Thyroid gland (tissue), 4 donors: ENCODE data around the gene KRT85. TPM values are rescaled to one million over a fixed set of nuclear protein-coding genes. Genes with fewer than 3 reads are reported as not detected.

ENCODE experiments used
- DNase-seq, 2 donors: peaks; one replicate each; pipeline ENCODE4 v3.0.0-alpha.2; 2019
- H3K27ac ChIP-seq, 3 donors: fragments of 200-600 bp; sonication (generic); 1 replicate in 2 of 3; 2 replicates in 1 of 3; pipeline ENCODE4 v1.5.1; 2016 to 2019; ENCODE audit warnings: mild to moderate bottlenecking in 1 of 3, moderate library complexity in 1 of 3
- H3K27me3 ChIP-seq: fragments of 200-600 bp; sonication (generic); one replicate; pipeline ENCODE4 v1.5.1; 2019
- H3K36me3 ChIP-seq, 2 donors: fragments of 200-600 bp; sonication (generic); one replicate each; pipeline ENCODE4 v1.5.1; 2016 to 2019
- H3K4me1 ChIP-seq, 2 donors: fragments of 200-600 bp; sonication (generic); one replicate each; pipeline ENCODE4 v1.5.1; 2017 to 2019
- H3K4me3 ChIP-seq, 3 donors: fragments of 200-600 bp; sonication (generic); replicated peaks in 1 of 3; 1 replicate in 2 of 3; 2 replicates in 1 of 3; pipeline ENCODE4 v1.5.1; 2016; ENCODE audit warnings: mild to moderate bottlenecking in 1 of 3
- H3K9me3 ChIP-seq: fragments of 200-600 bp; sonication (generic); one replicate; pipeline ENCODE4 v1.5.1; 2017
- POLR2A ChIP-seq, 2 donors: fragments of 450-650 bp; IDR thresholded peaks; one replicate each; pipeline ENCODE4 v1.6.1; 2017; ENCODE audit warnings: antibody characterized with exemption in 2 of 2, mild to moderate bottlenecking in 2 of 2, moderate library complexity in 1 of 2
- WGBS, 2 donors: methylation state at CpG; one replicate each; pipeline ENCODE4 v1.1.5; 2017; 5-methylcytosine and 5-hydroxymethylcytosine counted together
- intact Hi-C: fragments of 100-400 bp; cut with DNase I; formaldehyde crosslinking; loops from one replicate; pipeline ENCODE4 v1.15.1; 2023
- total RNA-seq, 4 donors: library from RNA; depleted of rRNA; stranded (reverse); fragments of >200 nt; gene quantifications; one replicate each; pipeline ENCODE4 v1.2.3, GENCODE V29; 2016
- TF ChIP-seq, protein P1 (sequence below), 6 experiments: fragments of 200-600 bp in 3 of 6; fragments of 450-650 bp in 3 of 6; sonication (generic) in 3 of 6; IDR thresholded peaks; one replicate each; pipeline ENCODE4 v1.5.1; 2016 to 2019; ENCODE audit warnings: antibody characterized with exemption in 6 of 6, mild to moderate bottlenecking in 2 of 6, inconsistent platforms in 1 of 6, moderate library complexity in 1 of 6

KRT85 gene
- total RNA-seq, 4 donors from 2014 or later, result not detected

DNA sequence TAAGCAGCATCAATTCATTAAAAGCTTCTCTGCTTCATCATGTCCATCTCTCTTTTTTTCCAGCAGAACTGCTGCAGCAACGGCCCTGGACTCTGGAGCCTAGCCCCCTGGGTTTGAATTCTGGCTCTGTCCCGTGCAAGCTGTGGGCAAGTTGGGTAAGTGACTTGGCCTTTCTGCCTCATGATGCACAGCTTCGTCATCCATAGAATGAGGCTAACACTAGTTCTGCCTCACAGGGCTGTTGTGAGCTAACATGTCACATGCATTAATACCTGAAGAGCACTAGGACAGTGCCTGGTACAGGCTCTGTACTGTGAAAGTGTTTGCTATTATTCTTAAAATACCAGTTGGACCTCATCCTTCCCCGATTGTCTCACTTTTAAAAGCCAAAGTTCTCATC lies 34.6 kb upstream of the KRT85 start:
- WGBS, 2 donors, result 78 to 80% methylated on average over 4 of the region's 4 CpGs
- Histone ChIP-seq H3K9me3 (no peaks in the 10 kb centered on the region), H3K27ac (no peak overlapping the region), H3K36me3 (no peaks in the 10 kb centered on the region), H3K4me1 (no peaks in the 10 kb centered on the region), H3K4me3 (no peak overlapping the region), H3K27me3 (no peaks in the 10 kb centered on the region)
- no peak for DNase-seq
- intact Hi-C loops, result no loop called here
- TF ChIP-seq POLR2A (IDR thresholded peaks at IDR 0.05), result no peak
- TF ChIP-seq, protein P1, sequence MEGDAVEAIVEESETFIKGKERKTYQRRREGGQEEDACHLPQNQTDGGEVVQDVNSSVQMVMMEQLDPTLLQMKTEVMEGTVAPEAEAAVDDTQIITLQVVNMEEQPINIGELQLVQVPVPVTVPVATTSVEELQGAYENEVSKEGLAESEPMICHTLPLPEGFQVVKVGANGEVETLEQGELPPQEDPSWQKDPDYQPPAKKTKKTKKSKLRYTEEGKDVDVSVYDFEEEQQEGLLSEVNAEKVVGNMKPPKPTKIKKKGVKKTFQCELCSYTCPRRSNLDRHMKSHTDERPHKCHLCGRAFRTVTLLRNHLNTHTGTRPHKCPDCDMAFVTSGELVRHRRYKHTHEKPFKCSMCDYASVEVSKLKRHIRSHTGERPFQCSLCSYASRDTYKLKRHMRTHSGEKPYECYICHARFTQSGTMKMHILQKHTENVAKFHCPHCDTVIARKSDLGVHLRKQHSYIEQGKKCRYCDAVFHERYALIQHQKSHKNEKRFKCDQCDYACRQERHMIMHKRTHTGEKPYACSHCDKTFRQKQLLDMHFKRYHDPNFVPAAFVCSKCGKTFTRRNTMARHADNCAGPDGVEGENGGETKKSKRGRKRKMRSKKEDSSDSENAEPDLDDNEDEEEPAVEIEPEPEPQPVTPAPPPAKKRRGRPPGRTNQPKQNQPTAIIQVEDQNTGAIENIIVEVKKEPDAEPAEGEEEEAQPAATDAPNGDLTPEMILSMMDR (IDR thresholded peaks at IDR 0.05), result no peak

DNA sequence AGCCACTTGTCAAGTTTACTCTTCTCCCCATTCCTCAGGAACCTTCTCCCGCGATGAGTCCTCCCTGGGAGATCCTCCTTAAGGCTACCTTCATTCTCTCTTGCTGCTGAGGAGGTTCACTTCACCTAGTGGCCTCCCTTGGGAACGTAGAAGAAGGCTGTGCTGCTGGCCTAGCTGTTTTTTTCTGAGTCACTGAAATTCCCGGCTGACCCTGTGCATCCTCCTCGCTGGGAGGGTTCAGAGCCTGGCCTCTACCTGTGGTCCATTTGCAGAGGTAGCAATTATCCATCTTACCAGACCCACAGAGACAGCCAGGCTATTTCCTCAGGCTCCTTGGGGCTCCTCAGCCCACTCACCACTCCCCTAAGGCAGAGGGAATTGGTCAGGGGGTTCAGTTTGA lies 34.2 kb upstream of the KRT85 start:
- Histone ChIP-seq H3K36me3 (no peaks in the 10 kb centered on the region), H3K4me1 (no peaks in the 10 kb centered on the region), H3K9me3 (no peaks in the 10 kb centered on the region), H3K4me3 (no peak overlapping the region), H3K27me3 (no peaks in the 10 kb centered on the region), H3K27ac (no peak overlapping the region)
- TF ChIP-seq POLR2A (IDR thresholded peaks at IDR 0.05), result no peak
- TF ChIP-seq, protein P1 (IDR thresholded peaks at IDR 0.05), result no peak
- DNase-seq, result no peak
- WGBS, 2 donors, result 47 to 56% methylated on average over 5 of the region's 5 CpGs
- intact Hi-C loops, result no loop called here

DNA sequence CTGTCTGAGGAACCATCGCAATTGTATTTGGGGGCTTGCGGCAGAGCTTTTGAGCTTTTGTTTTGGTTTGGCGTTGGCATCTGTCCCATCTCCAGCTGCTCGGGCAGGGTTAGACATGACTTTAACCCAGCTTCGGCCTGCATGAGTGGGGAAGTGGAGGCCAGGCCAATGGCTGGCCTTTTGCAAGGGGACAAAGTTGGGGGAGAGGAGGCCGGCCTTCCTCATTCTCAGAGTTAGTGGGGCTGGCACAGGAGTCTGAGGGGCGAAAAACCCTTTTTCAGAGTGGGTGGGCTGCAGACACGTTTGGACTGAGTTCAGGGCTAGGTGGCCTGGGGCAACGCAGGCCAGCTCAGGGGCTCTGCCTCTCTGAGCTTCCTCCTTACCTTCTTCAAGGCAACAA lies 33.6 kb upstream of the KRT85 start:
- H3K36me3 ChIP-seq, result no peaks in the 10 kb centered on the region
- 83 to 91% methylated on average over 9 of the region's 9 CpGs for WGBS, 2 donors
- no peaks in the 10 kb centered on the region for H3K9me3 ChIP-seq
- H3K27ac ChIP-seq, result no peak overlapping the region
- TF ChIP-seq, protein P1 (IDR thresholded peaks at IDR 0.05), result no peak
- TF ChIP-seq POLR2A (IDR thresholded peaks at IDR 0.05), result no peak
- no peak overlapping the region for H3K4me3 ChIP-seq
- no peak for DNase-seq
- intact Hi-C loops, result no loop called here
- H3K27me3 ChIP-seq, result no peaks in the 10 kb centered on the region
- no peaks in the 10 kb centered on the region for H3K4me1 ChIP-seq

DNA sequence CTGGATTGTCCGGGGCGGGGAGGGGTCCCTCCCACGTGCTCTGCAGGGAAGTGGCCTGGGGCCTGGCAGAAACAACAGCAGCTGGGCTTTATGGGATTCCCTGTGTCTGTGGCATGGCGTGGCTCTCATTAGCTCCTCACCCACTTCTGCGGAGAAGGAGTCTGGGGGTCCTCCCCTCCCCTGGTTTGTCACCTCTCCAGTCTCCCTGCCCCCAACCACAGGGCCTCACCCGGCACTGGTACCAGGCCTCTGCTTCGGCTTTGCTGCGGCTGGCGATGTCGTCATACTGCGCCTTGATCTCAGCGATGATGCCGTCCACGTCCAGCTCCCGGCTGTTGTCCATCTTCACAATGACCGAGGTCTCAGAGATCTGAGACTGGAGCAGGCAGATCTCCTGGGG lies 32.5 kb upstream of the KRT85 start:
- no peak for DNase-seq
- Histone ChIP-seq H3K27ac (no peak overlapping the region), H3K4me3 (no peak overlapping the region), H3K4me1 (no peaks in the 10 kb centered on the region), H3K27me3 (no peaks in the 10 kb centered on the region), H3K36me3 (no peaks in the 10 kb centered on the region), H3K9me3 (no peaks in the 10 kb centered on the region)
- WGBS, 2 donors, result 95 to 97% methylated on average over 13 to 16 of the region's 16 CpGs
- intact Hi-C loops, result no loop called here
- TF ChIP-seq POLR2A (IDR thresholded peaks at IDR 0.05), result no peak
- TF ChIP-seq, protein P1 (IDR thresholded peaks at IDR 0.05), result no peak

DNA sequence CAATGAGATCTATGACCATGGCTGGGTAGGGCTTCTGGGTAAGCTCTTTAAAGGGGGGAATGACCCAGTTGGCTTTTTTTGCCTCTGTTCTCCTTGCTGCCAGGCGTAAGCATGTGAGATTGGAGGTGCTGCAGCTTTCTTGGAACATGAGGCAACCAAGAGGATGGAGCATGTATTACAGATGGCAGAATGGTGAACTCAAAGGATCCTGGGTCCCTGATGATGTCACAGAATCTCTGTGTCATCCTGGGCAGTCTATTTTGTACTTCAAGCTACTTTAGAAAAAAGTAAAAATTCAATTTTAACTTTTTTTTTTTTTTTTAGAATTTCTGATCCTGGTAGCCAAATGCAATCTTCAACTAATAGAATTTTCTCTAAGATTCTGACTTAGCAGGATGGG lies 30.9 kb upstream of the KRT85 start:
- TF ChIP-seq, protein P1 (IDR thresholded peaks at IDR 0.05), result no peak
- no peak for TF ChIP-seq POLR2A (IDR thresholded peaks at IDR 0.05)
- intact Hi-C loops, result no loop called here
- no peak for DNase-seq
- WGBS, 2 donors, result 88 to 93% methylated on average over 1 of the region's 1 CpG
- Histone ChIP-seq H3K36me3 (no peaks in the 10 kb centered on the region), H3K27ac (no peak overlapping the region), H3K4me3 (no peak overlapping the region), H3K9me3 (no peaks in the 10 kb centered on the region), H3K27me3 (no peaks in the 10 kb centered on the region), H3K4me1 (no peaks in the 10 kb centered on the region)
